ENCODE results near the gene POR.

GRCh38 chr7:75916259-75916658 lies 1.3 kb downstream of the POR start:
- TF ChIP-seq CTCF (IDR thresholded peaks at IDR 0.05) (no peak), POLR2A (IDR thresholded peaks at IDR 0.05) (no peak)
